ENCODE measurements around the gene ING3.

Gene ING3

DNA sequence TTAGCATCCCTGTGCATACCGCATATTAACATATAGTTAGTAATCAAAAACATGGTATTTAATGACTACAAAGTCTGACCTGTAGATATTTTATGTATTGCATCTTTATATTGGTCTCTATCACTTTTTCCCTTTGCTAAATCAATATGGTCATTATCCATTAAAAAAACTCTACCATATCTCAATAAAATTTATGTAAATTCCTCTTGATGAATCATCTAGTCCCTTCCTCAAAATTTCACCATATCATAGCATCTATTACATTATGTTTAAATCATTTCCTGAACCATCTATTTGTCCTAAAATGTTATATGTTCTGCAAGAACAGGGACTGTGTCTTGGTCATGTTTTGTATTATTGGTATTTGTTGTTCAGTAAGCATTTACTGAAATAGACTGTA is 7.7 kb upstream of the ING3 start:
- no peak overlapping the region for H3K4me3 ChIP-seq (ENCODE audit: low read depth, low read length)
- ChIA-PET CTCF (interaction anchor here (1.3 to 3.2 kb wide), 2 partner anchors 137 to 151 kb away, joined by 8 to 10 read pairs; no protein-coding TSS in a partner anchor), POLR2A (no interaction called here)
- peaks cover 4% of the 10 kb centered on the region; the same call in 1 of the 2 replicates for H3K4me1 ChIP-seq (ENCODE audit: control insufficient read depth, insufficient read depth, low read length)
- H3K27ac ChIP-seq (ENCODE audit: extremely low read depth, low read depth, low read length), result no peak overlapping the region
- H3K36me3 ChIP-seq (ENCODE audit: control insufficient read depth in 2 of 2, insufficient read depth in 1 of 2, low read length in 2 of 2), result no peaks in the 10 kb centered on the region
- H3K9me3 ChIP-seq (ENCODE audit: control insufficient read depth, insufficient read depth, low read depth, low read length), result no peaks in the 10 kb centered on the region
- TF ChIP-seq ZNF664 (tag by site-specific recombination; IDR thresholded peaks at IDR 0.05) (peak; percentile 81), ZNF416 (tag by site-specific recombination; IDR thresholded peaks at IDR 0.05) (no peak), ZNF324 (tag by site-specific recombination; IDR thresholded peaks at IDR 0.05) (no peak), ZNF311 (tag by site-specific recombination; IDR thresholded peaks at IDR 0.05; ENCODE audit: borderline replicate concordance) (no peak), BCL11B (tag by site-specific recombination; IDR thresholded peaks at IDR 0.05; ENCODE audit: low read depth) (no peak), ZNF223 (tag by site-specific recombination; IDR thresholded peaks at IDR 0.05) (no peak)

DNA sequence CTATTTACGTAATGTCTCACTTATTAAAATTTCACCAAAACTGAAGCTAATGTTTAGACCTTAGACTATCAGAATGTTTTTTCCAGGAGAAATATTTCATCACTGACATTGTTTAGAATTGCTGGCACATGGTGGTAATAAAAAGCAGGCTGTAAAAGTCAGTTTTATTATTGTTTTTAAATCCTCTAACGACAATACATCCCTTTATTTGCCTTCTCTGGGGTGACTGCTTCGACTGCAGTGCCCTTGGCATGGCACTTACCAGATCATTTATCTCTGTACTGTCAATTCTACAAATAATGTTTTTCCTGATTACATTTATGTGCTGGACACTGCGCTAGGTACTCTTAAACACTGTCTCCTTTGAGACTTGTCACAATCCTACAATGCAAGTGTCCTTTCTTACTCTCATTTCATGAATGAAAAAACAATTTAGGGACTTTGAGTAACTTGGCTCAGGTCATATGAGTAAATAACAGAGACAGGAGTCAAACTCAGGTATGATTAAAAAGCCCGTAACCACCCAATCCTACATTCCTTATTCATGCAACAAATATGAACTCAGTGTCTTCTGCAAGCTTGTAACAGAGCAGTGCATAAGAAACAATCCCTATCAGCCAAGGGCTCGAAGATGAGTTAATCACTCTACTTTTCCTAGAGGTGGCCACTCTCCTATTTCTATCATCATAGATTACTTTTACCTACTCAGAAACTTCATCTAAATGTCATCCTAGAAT is 5.6 kb upstream of the ING3 start:
- POLR2A ChIA-PET, result no interaction called here
- Histone ChIP-seq H3K4me3 (ENCODE audit: low read depth, low read length) (no peak overlapping the region), H3K27ac (ENCODE audit: extremely low read depth, low read depth, low read length) (no peak overlapping the region), H3K4me1 (ENCODE audit: control insufficient read depth, insufficient read depth, low read length) (peaks cover 12% of the 10 kb centered on the region; the same call in 1 of the 2 replicates), H3K9me3 (ENCODE audit: control insufficient read depth, insufficient read depth, low read depth, low read length) (no peaks in the 10 kb centered on the region), H3K36me3 (ENCODE audit: control insufficient read depth in 2 of 2, insufficient read depth in 1 of 2, low read length in 2 of 2) (no peaks in the 10 kb centered on the region)
- CTCF ChIA-PET, result interaction anchor here (0.8 to 3.2 kb wide), 3 partner anchors 42 to 153 kb away, joined by 3 to 10 read pairs (median 3); no protein-coding TSS in a partner anchor
- TF ChIP-seq ZNF157 (tag by site-specific recombination; IDR thresholded peaks at IDR 0.05) (no peak), ZNF335 (tag by site-specific recombination; conservative IDR thresholded peaks at IDR 0.05) (0 out of 2 replicates have a peak, but pooled peaks have one; percentile 19), PRDM4 (tag by site-specific recombination; IDR thresholded peaks at IDR 0.05) (peak; percentile 78), GFI1B (tag by site-specific recombination; IDR thresholded peaks at IDR 0.05) (0 out of 2 replicates have a peak, but pooled peaks have one; percentile 15), ZBTB8A (tag by site-specific recombination; IDR thresholded peaks at IDR 0.05) (peak; percentile 43; the same call in 1 of the 2 replicates), ZNF785 (tag by site-specific recombination; IDR thresholded peaks at IDR 0.05) (no peak), GLIS2 (tag by site-specific recombination; IDR thresholded peaks at IDR 0.05) (no peak), SP2 (tag by site-specific recombination; IDR thresholded peaks at IDR 0.05) (no peak), ZNF416 (tag by site-specific recombination; IDR thresholded peaks at IDR 0.05) (no peak), ZNF350 (tag by site-specific recombination; IDR thresholded peaks at IDR 0.05) (no peak), INSM2 (tag by site-specific recombination; IDR thresholded peaks at IDR 0.05) (no peak; the same call in 1 of the 2 replicates), ZNF510 (tag by site-specific recombination; IDR thresholded peaks at IDR 0.05; ENCODE audit: insufficient replicate concordance) (no peak), ZNF776 (tag by site-specific recombination; IDR thresholded peaks at IDR 0.05; ENCODE audit: borderline replicate concordance) (no peak), ZNF560 (tag by site-specific recombination; IDR thresholded peaks at IDR 0.05; ENCODE audit: borderline replicate concordance) (no peak), ZBTB49 (tag by site-specific recombination; IDR thresholded peaks at IDR 0.05; ENCODE audit: low read depth) (no peak), ZNF555 (tag by site-specific recombination; conservative IDR thresholded peaks at IDR 0.05) (no peak), ZBTB17 (tag by site-specific recombination; IDR thresholded peaks at IDR 0.05) (peak; percentile 87), ZNF664 (tag by site-specific recombination; IDR thresholded peaks at IDR 0.05) (peak; percentile 35; the same call in 1 of the 2 replicates), ZXDB (tag by site-specific recombination; IDR thresholded peaks at IDR 0.05) (peak; percentile 56; the same call in 1 of the 2 replicates), ZFP37 (tag by site-specific recombination; IDR thresholded peaks at IDR 0.05) (no peak), ZNF843 (tag by site-specific recombination; IDR thresholded peaks at IDR 0.05) (peak; percentile 97), IKZF3 (tag by site-specific recombination; IDR thresholded peaks at IDR 0.05) (peak; percentile 84), ZNF214 (tag by site-specific recombination; IDR thresholded peaks at IDR 0.05; ENCODE audit: borderline replicate concordance) (no peak), ZNF501 (tag by site-specific recombination; IDR thresholded peaks at IDR 0.05) (no peak), ZNF514 (tag by site-specific recombination; IDR thresholded peaks at IDR 0.05) (no peak)
